GM18508 (cell line): Measurements from ENCODE around the gene PAPPA2.

Experiments
- ATAC-seq: cut with Tn5 transposase; IDR thresholded peaks from one replicate; pipeline ENCODE4 v1.9.1; 2021; ENCODE audit warnings: moderate number of reproducible peaks; ENCODE audit not compliant: insufficient read depth, unreplicated experiment

PAPPA2 gene

DNA sequence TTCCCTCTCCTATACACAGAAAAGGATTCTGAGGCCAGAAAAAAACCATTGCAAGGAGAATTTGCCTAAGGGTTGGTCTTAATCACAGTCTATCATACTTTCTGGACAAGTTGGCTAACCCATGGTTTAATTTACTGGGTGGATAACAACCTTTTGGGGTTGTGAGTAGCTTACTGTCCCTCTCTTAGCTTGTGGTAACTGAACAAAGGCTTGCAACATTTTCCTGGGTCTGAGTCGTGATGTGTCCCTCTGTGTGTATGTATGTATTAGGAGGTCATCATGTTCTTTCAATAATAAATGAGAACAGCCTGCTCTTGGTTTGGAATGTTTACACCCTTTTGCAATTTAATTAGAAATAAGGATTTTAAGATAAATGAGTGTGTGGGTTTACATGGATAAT is 36.7 kb downstream of the PAPPA2 start:
- no peak for ATAC-seq

DNA sequence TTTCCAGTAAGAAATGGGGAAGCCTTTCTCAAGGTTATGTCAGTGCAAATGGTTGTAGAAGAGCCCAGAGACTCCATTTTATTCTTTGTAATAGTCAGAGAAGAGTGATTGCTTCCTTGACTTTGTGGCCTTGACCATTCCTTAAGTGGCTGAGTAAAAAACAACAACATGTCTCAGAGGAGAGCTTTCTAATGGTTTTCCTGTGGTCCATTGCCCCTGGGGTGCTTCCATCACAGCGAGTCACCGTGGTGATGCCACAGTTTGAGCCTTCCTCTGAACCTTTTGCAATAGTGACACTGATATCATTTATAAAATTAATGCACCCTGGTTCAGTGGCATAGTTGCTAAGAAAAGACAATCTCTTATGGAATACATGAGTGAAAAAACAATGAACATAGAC is 38.6 kb downstream of the PAPPA2 start:
- no peak for ATAC-seq

DNA sequence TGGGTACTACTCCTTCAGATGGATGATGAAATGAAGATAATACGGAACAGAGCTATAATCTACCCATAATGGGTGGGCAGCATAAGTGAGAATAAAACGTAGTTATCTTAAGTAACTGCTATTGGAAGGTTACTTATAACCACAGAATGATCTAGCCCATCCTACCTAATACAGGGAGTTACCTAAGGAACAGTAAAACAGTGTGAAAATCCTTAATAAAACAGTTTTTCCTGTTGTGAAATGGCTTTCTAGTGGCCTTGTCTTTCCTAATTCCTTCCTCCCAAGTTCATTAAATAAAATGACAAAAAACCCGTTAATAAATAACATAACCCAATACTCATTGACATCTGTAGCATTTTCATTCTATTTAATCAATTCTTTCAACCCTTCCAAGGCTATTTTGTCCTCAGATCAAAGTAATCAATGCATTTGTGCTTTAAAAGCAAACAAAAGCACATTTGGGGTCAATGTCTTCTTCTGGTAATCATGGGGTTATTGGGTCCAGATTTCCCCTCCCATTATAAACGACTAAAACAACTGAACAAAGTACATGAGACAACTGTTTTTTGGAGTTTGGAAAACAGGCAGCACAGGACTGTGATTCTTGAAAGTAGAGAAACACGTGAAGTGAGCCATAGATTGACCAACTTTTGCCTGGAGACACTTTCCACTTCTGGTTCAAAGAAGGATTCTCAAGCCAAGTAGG is 42.0 kb downstream of the PAPPA2 start:
- ATAC-seq, result no peak

DNA sequence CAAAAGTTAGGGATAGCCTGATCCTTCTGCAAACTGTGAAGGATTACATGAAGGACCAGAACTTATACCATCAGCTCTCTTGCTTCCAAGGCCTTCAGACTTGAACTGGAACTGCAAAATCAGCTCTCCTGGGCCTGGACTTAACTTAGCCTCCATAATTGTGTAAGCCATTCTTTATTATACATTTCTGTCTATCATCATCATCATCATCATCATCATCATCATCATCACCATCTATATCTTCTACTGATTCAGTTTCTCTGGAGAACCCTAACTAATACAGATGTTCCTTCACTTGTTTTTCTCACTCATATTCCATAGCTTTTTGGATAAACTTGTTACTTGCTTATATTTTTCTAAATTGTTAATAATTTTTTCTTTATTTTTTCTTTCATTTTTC is 50.0 kb downstream of the PAPPA2 start:
- no peak for ATAC-seq

DNA sequence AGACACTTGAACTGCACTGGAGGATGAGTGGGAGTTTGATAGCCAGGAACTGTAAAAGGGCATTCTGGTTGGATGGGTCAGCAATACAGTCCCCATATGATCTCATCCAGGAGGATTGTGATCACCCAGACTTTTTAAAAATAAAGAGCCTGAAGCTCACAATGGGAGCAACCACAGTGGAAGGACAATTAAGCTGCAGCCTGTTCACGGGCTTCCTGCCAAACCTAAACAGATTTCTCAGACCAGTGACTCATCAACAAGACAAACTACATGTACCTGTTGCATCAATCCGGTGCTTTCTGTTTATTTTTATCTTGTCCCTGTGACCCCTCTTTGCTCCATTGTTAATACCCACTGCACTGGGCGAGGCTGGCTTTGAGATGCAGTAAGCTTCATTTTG is 52.3 kb downstream of the PAPPA2 start:
- no peak for ATAC-seq

DNA sequence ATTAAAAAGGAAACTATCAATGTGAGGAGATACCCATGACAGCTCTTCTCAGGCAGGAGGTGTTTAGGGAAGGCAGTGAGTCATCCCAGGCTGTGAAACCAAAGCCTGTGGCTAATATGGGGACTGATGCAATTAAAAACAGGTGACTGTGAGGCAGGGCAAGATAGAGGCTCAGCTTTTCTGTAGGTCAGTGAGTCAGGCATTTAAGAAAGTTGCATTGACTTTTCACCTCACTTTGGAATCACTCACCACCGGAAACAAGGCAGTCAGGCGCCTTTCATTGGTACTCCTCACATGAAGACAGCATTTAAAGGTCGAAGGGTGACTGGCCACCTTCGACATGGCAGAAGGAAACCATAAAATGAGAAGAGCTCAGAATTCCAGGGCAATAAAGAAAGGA is 54.5 kb downstream of the PAPPA2 start:
- ATAC-seq, result peak; percentile 75

DNA sequence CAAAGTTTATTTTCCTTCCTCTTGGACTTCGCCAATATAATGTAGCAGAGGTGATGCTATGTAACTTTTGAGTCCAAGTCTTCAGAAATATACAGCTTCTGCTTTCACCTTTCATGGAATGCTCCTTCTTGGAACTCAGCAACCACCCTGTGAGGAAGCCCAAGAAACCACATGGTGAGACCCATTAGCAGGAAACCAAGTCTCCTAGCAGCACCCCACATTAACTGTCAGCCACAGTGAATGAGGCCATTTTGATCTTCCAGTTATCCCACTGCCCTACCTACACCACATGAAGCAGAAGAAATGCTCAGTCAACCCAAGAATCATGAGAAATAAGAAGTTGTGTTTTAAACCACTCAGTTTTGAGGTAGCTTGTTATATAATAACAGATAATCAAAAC is 58.2 kb downstream of the PAPPA2 start:
- ATAC-seq, result no peak

DNA sequence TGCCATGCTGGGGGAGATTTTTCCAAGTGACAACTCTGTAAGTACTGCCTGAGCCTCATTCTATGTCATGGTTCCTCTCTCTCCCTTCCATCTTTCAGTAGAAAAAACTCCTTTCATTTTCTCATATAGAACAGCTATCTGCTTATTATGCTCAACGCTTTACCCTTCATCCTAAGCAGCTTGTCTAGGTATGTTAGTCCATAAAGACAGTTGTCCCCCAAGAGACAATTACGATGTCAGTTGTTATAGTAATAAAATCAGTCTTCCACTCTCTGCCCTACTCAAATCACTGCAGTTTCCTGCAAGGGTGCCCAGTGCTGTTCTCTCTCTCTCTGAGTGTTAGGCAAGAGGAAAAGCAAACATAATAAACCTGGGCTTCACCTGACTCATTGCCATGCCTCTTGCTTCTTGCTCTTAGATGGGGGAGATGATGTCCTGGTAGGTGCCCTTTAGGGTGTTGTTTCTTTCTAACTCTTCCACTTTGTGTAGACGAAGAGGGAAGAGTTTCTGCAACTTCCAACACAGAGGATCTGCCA is 59.4 kb downstream of the PAPPA2 start:
- no peak for ATAC-seq

DNA sequence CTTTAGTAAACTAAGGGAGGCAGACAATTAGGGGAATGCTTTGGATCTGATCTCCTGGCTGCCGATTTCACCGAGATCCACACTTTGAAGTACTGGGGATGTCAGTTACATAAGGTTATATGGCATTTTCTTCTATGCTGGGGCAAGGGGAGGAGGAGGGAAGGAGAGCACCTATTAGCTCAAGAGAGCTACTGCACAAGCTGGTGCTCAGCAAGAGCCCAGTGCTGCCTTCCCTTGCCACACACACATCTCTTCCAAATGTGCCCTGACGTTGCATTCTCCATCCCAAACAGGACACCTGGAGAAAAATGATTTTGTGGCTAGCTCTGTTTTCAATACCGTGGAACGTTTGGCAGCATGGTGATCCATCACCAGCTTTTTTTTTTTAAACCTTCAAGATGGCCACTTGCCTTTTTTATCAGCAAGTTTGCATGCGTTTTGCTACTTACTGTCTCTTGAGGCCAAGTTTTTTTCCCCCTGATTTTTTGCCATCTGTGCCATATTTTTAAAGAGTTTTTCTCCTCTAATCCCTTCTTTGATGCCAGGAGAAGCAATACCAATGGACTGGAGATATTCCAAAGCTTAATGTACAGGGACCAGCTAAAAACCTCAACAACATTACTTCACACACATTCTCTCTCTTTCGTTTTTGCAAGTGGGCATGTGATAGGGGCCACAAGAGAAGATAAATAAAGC is 66.6 kb downstream of the PAPPA2 start:
- no peak for ATAC-seq

DNA sequence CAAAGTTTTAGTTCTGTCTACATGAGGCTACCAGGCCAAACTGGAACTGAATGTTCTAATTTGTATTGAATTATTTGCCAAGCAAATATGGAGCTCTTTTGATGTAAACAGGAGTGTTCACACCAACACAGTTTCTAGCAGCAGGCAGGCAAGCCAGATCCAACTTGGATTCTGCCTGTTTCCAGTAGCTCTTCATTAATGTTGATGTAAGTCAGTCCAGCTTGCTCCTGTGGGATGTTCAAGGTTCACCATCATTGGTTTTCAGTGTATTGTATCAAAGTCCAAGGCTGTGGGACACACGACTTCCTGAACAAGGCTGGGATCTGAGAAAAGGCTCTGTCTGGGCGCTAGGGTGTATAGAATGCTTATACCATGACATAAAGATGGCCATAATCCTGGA is 68.1 kb downstream of the PAPPA2 start:
- no peak for ATAC-seq

DNA sequence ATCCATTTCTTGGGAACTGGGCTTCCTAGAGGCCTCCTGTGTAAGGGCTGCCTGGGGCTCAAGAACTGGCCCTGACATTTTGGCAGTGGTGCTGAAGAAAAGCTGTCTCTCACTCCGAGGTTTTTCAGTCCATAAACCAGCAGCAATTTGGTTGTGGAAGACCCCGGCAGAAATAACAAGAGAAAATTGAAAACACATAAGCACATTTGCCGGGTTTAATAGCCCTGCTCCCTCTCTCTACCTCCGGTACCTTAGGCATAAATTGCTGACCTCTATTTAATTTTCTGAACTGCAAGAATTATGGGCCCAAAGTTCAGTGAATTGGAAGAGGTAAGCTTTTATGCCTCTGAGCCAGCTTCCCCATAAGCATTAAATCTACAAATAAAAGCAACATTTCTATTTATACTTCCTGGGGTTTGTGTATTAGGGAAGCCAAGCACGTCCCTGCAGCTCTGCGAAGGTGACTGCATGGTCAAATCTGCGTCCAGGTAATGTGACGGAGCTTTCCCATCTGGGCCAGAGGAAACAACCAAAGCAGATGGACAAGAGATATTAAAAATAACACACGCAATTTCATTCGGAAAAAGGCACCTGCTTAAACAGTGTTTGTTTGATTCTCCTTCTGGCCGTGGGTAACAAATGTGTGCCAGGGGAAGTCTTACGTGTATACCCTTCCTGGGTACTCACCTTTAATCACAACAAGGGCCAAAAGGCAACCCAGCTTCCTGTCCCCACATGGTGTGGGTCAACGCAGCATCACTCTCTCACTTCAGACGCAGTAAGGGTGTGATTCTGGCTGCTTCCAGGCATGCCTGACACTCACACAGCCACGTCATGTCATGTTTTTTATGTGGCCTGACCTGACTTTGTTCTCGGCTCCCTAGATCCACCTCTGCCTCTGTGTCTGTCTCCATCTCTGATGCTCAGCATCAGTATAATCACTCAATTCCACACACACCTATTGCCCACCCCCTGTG is 69.2 kb downstream of the PAPPA2 start:
- no peak for ATAC-seq

DNA sequence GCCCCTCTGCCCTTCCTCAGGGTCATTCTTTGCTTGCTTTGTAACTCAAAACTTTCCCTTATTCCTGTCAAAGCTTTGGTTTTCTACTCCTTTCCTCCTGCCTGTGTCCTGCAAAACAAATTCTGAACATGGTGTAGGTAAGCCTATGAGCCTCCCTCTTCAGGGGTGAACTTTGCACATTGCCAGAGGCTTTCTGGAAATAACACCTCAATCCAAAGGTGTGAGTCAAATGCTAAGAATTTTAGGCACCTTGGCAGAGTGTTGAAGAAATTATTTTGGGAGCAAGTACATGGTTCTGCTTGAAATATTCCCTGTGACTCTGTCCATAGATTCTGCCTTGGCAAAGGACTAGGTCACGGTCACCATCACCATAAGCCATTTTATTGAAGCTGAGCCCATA is 70.0 kb downstream of the PAPPA2 start:
- ATAC-seq, result no peak

DNA sequence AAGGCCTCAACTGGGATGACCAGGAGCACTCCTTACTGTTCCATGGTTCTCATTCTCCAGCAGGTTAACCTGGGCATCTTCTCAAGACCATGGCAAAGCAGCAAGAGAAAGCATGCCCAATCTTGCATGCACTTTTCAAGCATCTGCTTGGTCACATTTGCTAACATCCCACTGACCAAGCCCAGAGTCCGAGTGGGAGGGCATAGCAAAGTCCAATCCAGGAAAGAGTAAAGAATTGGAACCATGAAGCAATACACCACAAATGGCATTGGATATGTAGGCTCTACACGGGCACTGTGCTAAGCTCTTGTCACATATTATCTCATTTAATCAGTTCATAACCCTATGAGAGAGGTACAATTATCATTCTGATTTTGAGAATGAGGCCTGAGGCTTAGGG is 73.6 kb downstream of the PAPPA2 start:
- ATAC-seq, result no peak

DNA sequence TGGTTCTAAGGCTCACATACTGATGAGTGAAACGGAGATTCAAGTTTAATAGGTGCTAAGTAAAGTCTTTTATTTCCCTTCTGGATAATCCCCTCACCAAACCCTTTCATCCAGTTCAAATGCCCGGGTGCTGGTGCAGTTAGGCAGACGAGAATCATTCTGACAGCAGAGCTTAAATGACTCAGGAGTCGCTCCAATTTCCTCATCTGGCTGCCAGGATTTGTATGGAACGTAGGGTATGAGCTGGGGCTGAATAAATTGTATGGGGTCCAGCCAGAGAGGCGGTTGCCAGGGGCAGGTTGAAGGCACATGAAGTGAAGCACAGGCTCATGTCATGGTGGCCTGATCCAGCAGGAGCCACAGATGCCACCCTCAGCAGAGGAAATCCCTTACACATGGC is 76.0 kb downstream of the PAPPA2 start:
- ATAC-seq, result no peak

DNA sequence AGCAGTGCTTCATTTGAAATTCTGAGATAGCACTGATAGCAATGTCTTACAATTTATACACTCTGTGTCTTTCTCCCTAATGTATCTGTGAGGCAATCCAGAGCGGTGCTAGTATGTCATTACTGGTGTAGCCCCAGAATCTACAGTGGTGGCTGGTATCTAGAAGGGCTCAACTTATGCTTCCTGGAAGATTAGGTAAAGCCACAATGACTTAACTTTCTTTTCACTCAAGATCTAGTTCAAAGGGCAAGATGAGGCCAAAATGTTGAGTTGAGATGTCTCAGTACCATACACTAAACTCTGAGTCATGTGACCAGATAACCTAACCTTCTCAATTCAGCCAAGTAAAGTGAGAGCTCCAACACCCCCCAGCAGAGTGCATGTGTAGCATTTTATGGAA is 77.5 kb downstream of the PAPPA2 start:
- no peak for ATAC-seq

DNA sequence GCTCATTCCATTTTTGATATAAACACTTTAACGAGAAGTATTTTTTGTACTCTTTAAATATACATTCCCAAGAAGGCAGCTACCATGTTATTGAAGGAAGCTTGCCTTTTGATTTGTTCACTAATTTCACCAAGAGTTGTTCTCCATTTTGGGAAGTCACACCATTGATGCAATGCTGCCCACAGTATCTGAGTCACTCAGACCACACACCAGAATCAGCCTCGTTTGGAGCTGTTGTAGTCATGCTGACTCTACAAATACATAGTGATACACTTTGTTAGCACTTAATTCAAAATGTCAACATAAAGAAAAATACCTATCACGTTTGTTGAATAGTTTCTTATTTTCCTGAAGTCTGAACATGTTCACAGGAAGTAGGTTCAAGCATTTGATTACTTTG is 78.7 kb downstream of the PAPPA2 start:
- no peak for ATAC-seq

DNA sequence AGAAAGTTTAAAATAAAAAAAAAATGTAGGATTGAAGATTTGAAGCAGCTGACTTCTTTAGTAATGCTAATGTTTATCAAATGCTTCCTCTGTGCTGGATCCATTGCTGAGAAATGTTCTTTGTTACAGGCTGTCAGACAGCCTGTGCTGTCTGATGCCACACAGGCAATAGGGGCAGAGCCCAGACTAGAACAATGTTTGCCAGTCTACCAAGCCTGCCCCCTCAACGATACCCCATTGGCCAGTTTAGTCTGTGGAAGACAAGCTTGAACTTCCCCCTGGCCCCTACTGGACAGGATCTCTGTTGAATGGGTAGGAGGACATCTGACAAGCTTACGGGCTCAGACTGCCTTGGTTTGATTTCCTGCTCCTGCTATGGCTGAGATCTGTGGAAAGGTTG is 79.4 kb downstream of the PAPPA2 start:
- ATAC-seq, result no peak

DNA sequence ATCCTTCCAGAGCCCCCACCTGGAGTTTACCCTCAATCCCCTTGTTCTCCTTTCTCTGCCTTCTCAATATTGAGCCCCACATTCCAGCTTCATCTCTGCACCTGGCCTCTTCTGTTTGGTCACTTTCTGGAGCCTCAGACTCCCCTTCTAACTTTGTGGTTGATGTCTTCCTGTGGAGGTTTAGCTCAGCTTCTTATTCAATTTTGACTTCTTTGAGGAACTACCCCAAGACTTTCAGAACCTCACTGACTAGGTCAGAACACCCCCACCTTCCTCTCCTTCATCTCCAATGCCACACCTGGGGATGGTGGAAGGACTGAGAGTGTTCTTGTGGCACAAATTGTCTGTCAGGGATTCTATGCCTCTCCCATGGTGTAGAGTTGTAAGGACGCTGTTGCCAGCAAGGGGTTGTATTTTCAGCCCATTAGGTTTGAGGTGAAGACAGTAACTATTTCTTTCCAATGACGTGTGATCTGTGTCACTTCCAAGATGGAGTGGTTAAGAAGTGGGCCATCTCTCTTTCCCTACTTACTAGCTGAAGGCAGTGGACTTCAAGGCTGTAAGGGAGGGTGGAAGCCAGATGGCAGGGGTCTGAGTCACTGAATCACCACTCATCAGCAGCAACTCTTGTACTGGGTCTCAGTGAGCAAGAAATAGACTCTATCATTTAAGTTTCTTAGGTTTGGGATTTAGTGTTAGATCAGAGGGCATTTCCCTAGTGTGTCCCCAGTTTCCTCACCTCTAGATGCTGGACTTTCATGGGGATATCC is 80.6 kb downstream of the PAPPA2 start:
- ATAC-seq, result no peak

DNA sequence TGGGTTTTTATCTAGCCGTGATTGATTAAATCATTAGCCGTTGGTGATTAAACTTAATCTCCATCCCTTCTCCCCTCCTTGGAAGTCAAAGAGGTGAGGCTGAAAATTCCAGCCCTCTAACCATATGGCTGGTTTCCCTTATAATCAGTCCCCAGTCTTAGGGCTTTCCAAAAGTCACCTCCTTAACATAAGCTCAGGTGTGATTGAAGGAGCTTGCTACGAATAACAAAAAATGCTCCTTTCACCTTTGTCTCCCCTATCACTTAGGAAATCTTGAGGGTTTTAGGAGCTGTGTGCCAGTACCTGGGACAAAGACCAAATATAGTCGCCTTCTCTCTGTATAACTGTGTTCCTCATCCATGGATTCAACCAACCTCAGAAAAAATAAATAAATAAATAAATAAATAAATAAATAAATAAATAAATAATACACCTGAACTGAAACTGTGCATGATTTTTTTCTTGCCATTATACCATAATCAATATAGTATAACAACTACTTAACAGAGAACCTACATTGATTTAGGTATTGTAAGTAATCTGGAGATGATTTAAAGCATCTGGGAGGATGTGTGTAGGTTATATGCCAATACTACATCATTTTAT is 82.2 kb downstream of the PAPPA2 start:
- no peak for ATAC-seq

DNA sequence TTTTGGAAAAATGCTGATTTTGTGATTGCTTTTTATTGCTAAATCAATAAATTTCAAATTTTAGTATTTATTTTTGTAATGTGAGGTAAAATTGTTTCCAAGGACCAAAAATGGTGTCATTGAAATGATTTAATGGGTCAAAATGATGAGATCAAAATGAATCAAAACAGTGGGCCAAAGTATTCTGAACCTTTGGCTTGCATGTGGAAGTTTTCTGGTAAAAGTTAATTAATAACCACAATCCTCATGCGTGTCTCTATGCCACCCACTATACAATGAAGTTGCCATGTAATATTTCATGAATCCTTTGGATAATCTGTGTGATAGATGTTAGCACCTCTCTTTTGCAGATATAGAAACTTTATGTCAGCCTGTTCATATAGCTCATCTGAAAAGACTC is 83.8 kb downstream of the PAPPA2 start:
- ATAC-seq, result no peak
